GM23338 (cell line): Measurements from ENCODE around the gene EPHX1. TPM values are rescaled to one million over a fixed set of nuclear protein-coding genes. Genes with fewer than 3 reads are reported as not detected.

Experiments used
- ATAC-seq: fragments of 200-7000 bp; cut with Tn5 transposase; 3 replicates; pipeline ENCODE4 v1.9.1; 2020
- DNase-seq: peaks from one replicate; pipeline ENCODE4 v3.0.0-alpha.2; 2015; ENCODE audit warnings: low spot score
- H2AFZ ChIP-seq: fragments of 200-600 bp; sonication (generic); 2 replicates; pipeline ENCODE4 v1.8.0; 2016; ENCODE audit warnings: antibody characterized with exemption, mild to moderate bottlenecking, moderate library complexity
- H3F3A ChIP-seq: fragments of 200-600 bp; sonication (generic); replicated peaks from 2 replicates; pipeline ENCODE4 v1.8.0; 2017; ENCODE audit warnings: antibody characterized with exemption, mixed run types, low read depth
- H3K27ac ChIP-seq: fragments of 200-600 bp; sonication (generic); 2 replicates; pipeline ENCODE4 v1.6.1; 2016; ENCODE audit warnings: low read depth
- H3K27me3 ChIP-seq: fragments of 200-600 bp; sonication (generic); 2 replicates; pipeline ENCODE4 v1.8.0; 2016; ENCODE audit warnings: mild to moderate bottlenecking, mixed run types, moderate library complexity; ENCODE audit not compliant: insufficient read depth
- H3K36me3 ChIP-seq: fragments of 200-600 bp; sonication (generic); 2 replicates; pipeline ENCODE4 v1.8.0; 2016; ENCODE audit warnings: mild to moderate bottlenecking; ENCODE audit not compliant: insufficient read depth
- H3K4me1 ChIP-seq: fragments of 200-600 bp; sonication (generic); 2 replicates; pipeline ENCODE4 v1.8.0; 2016; ENCODE audit warnings: mild to moderate bottlenecking, moderate library complexity; ENCODE audit not compliant: insufficient read depth
- H3K4me2 ChIP-seq: fragments of 200-600 bp; sonication (generic); 2 replicates; pipeline ENCODE4 v1.7.1; 2017; ENCODE audit warnings: mixed run types
- H3K4me3 ChIP-seq: fragments of 200-600 bp; sonication (generic); 2 replicates; pipeline ENCODE4 v1.6.1; 2016; ENCODE audit warnings: mixed run types
- H3K79me2 ChIP-seq: fragments of 200-600 bp; sonication (generic); replicated peaks from 2 replicates; pipeline ENCODE4 v1.8.0; 2017; ENCODE audit warnings: mild to moderate bottlenecking; ENCODE audit not compliant: insufficient read depth
- H3K9me2 ChIP-seq: fragments of 200-600 bp; sonication (generic); 2 replicates; pipeline ENCODE4 v1.8.0; 2017; ENCODE audit not compliant: insufficient read depth
- H4K20me1 ChIP-seq: fragments of 200-600 bp; sonication (generic); replicated peaks from 2 replicates; pipeline ENCODE4 v1.8.0; 2017; ENCODE audit warnings: mild to moderate bottlenecking; ENCODE audit not compliant: insufficient read depth
- H3K27ac Mint-ChIP-seq: 2 replicates; pipeline ENCODE4 v1.8.0; 2020; ENCODE audit warnings: inconsistent platforms, mild to moderate bottlenecking, moderate library complexity, mixed read lengths
- H3K27me3 Mint-ChIP-seq: 3 replicates; pipeline ENCODE4 v1.8.0; 2022; ENCODE audit warnings: low read depth, mild to moderate bottlenecking, moderate library complexity, mixed read lengths, inconsistent platforms; ENCODE audit not compliant: insufficient read depth, poor library complexity
- H3K36me3 Mint-ChIP-seq: 3 replicates; pipeline ENCODE4 v1.8.0; 2021; ENCODE audit warnings: low read depth, mild to moderate bottlenecking, inconsistent platforms, moderate library complexity, mixed read lengths
- H3K4me1 Mint-ChIP-seq: 3 replicates; pipeline ENCODE4 v1.8.0; 2020; ENCODE audit warnings: mild to moderate bottlenecking, inconsistent platforms, mixed read lengths
- H3K4me3 Mint-ChIP-seq: 3 replicates; pipeline ENCODE4 v1.8.0; 2021; ENCODE audit warnings: moderate library complexity, mild to moderate bottlenecking, inconsistent platforms, mixed read lengths
- H3K9me3 Mint-ChIP-seq: 3 replicates; pipeline ENCODE4 v1.8.0; 2020; ENCODE audit warnings: moderate library complexity, mild to moderate bottlenecking, inconsistent platforms, mixed read lengths
- CREB1 ChIP-seq: fragments of 250-450 bp; sonication (Bioruptor Pico); IDR thresholded peaks from 2 replicates; pipeline ENCODE4 v1.5.0; 2020; ENCODE audit warnings: low read depth, mild to moderate bottlenecking, moderate library complexity
- CTCF ChIP-seq, 2 experiments: fragments of 200-600 bp in 1 of 2; sonication (generic) in 1 of 2; conservative IDR thresholded peaks; 2 replicates each; pipeline versions ENCODE4 v1.5.1 to v1.6.1; 2016 to 2017; ENCODE audit warnings: antibody characterized with exemption in 2 of 2, low read depth in 2 of 2, mild to moderate bottlenecking in 2 of 2, moderate library complexity in 1 of 2
- ETS1 ChIP-seq: IDR thresholded peaks from 2 replicates; pipeline ENCODE4 v1.6.1; 2016; ENCODE audit warnings: antibody characterized with exemption
- EZH2 ChIP-seq: fragments of 200-600 bp; sonication (generic); IDR thresholded peaks from one replicate; pipeline ENCODE4 v1.8.0; 2017; ENCODE audit warnings: antibody characterized with exemption, mild to moderate bottlenecking, low read depth; ENCODE audit not compliant: unreplicated experiment
- EZH2phosphoT487 ChIP-seq: fragments of 200-600 bp; sonication (generic); IDR thresholded peaks from one replicate; pipeline ENCODE4 v1.8.1; 2018; ENCODE audit warnings: antibody characterized with exemption; ENCODE audit not compliant: unreplicated experiment
- JUNB ChIP-seq: IDR thresholded peaks from one replicate; pipeline ENCODE4 v1.6.1; 2016; ENCODE audit warnings: antibody characterized with exemption; ENCODE audit not compliant: unreplicated experiment
- NANOG ChIP-seq: IDR thresholded peaks from 2 replicates; pipeline ENCODE4 v1.6.1; 2016; ENCODE audit warnings: antibody characterized with exemption, borderline replicate concordance
- POLR2AphosphoS5 ChIP-seq: IDR thresholded peaks from 2 replicates; pipeline ENCODE4 v1.6.1; 2016; ENCODE audit warnings: antibody characterized with exemption, low read depth
- REST ChIP-seq: IDR thresholded peaks from one replicate; pipeline ENCODE4 v1.6.1; 2018; ENCODE audit warnings: antibody characterized with exemption; ENCODE audit not compliant: unreplicated experiment
- STAT1 ChIP-seq: IDR thresholded peaks from one replicate; pipeline ENCODE4 v1.6.1; 2016; ENCODE audit warnings: antibody characterized with exemption; ENCODE audit not compliant: unreplicated experiment
- ZNF114 ChIP-seq: fragments of 250-450 bp; sonication (Bioruptor Pico); IDR thresholded peaks from 2 replicates; pipeline ENCODE4 v1.5.0; 2020; ENCODE audit warnings: mild to moderate bottlenecking, moderate library complexity
- polyA plus RNA-seq: library from polyadenylated mRNA; unstranded; fragments of >200 nt; fragmentation: Nextera tagmentation; extraction: Ambion mirVana; gene quantifications from 2 replicates; pipeline ENCODE4 v1.2.1, GENCODE V29; 2016
- total RNA-seq: library from RNA; depleted of rRNA; stranded (reverse); fragments of >200 nt; shearing (Covaris generic); gene quantifications from 2 replicates; pipeline ENCODE4 v1.2.3, GENCODE V29; 2014

The EPHX1 gene
- total and polyA plus RNA-seq, 2 experiments from 2014 or later = 15.3 to 46.5 TPM

- peaks cover 3% of the 10 kb centered on the region; the same call in 1 of the 2 replicates for H3K4me1 ChIP-seq
- no peak overlapping the region for H3K27ac Mint-ChIP-seq
- H3K4me3 ChIP-seq = no peak overlapping the region
- ATAC-seq = no peak
- peaks cover 75% of the 10 kb centered on the region for H3K36me3 Mint-ChIP-seq
- 0 out of 2 replicates have a peak, but pooled peaks cover 3% of the 10 kb centered on the region for H3F3A ChIP-seq
- peaks cover 24% of the 10 kb centered on the region for H3K4me1 Mint-ChIP-seq
- H3K27me3 ChIP-seq = no peaks in the 10 kb centered on the region
- DNase-seq = peak; percentile 54
- TF ChIP-seq EZH2phosphoT487 = no peak
- H3K36me3 ChIP-seq = peaks cover 52% of the 10 kb centered on the region
- H4K20me1 ChIP-seq = peaks cover 21% of the 10 kb centered on the region
- H3K4me3 Mint-ChIP-seq = no peak overlapping the region; the same call in 2 of the 3 replicates
- peaks cover 8% of the 10 kb centered on the region for H3K79me2 ChIP-seq
- H3K9me3 Mint-ChIP-seq = no peaks in the 10 kb centered on the region
- no peak overlapping the region for H2AFZ ChIP-seq
- no peaks in the 10 kb centered on the region for H3K9me2 ChIP-seq
- no peak overlapping the region for H3K4me2 ChIP-seq
- peaks cover 15% of the 10 kb centered on the region for H3K27me3 Mint-ChIP-seq
- peak overlapping the region; percentile 29; the same call in 1 of the 2 replicates for H3K27ac ChIP-seq
Observed at GRCh38 chr1:225871359-225872074, 61.6 kb downstream of the EPHX1 start.

- peaks cover 74% of the 10 kb centered on the region for H3K36me3 Mint-ChIP-seq
- Histone ChIP-seq H3K9me2 (no peaks in the 10 kb centered on the region), H3F3A (0 out of 2 replicates have a peak, but pooled peaks cover 3% of the 10 kb centered on the region), H2AFZ (no peak overlapping the region), H3K4me1 (peaks cover 3% of the 10 kb centered on the region; the same call in 1 of the 2 replicates), H3K27me3 (no peaks in the 10 kb centered on the region), H3K79me2 (peaks cover 13% of the 10 kb centered on the region), H3K4me2 (no peak overlapping the region), H4K20me1 (peaks cover 21% of the 10 kb centered on the region), H3K4me3 (no peak overlapping the region), H3K36me3 (peaks cover 57% of the 10 kb centered on the region), H3K27ac (peak overlapping the region; percentile 29; the same call in 1 of the 2 replicates)
- DNase-seq (no peak), ATAC-seq (no peak)
- H3K27me3 Mint-ChIP-seq = peaks cover 18% of the 10 kb centered on the region
- no peak overlapping the region for H3K4me3 Mint-ChIP-seq
- H3K9me3 Mint-ChIP-seq = no peaks in the 10 kb centered on the region
- peaks cover 22% of the 10 kb centered on the region for H3K4me1 Mint-ChIP-seq
- H3K27ac Mint-ChIP-seq = no peak overlapping the region
- no peak for TF ChIP-seq EZH2phosphoT487
- TF ChIP-seq NANOG = no peak
- TF ChIP-seq REST = no peak
- no peak for TF ChIP-seq JUNB
- no peak for TF ChIP-seq ZNF114 (CRISPR knock-in tag)
- no peak for TF ChIP-seq CREB1 (CRISPR knock-in tag)
- no peak for TF ChIP-seq EZH2
- TF ChIP-seq ETS1 = no peak
- no peak for TF ChIP-seq CTCF (conservative IDR thresholded peaks at IDR 0.05; ENCODE audit: low read depth in 2 of 2)
- TF ChIP-seq STAT1 = no peak
- TF ChIP-seq POLR2AphosphoS5 = no peak
Observed at GRCh38 chr1:225872075-225872430, 62.1 kb downstream of the EPHX1 start.
